Kasumi-1 (cell line): ENCODE measurements around the gene TEPSIN.
A peak's percentile ranks its signal among the peaks of the same experiment; 100 is the strongest.

Source experiments
- DNase-seq, 2 experiments: peaks; one replicate each; lab custom pipeline; 2025; lab: John Stamatoyannopoulos, UW

TEPSIN gene

GRCh38 chr17:81267390-81268067 lies 28.7 kb upstream of the TEPSIN start:
- peak in 1 of 2 experiments; percentile 29 for DNase-seq

- DNase-seq = no peak
Observed at GRCh38 chr17:81265576-81265975, 26.7 kb upstream of the TEPSIN start.

GRCh38 chr17:81264640-81265039 lies 25.8 kb upstream of the TEPSIN start:
- no peak for DNase-seq

- no peak for DNase-seq
Observed at GRCh38 chr17:81263371-81264181, 24.7 kb upstream of the TEPSIN start.

GRCh38 chr17:81261582-81262336 lies 22.9 kb upstream of the TEPSIN start:
- no peak for DNase-seq

GRCh38 chr17:81261096-81261495 lies 22.2 kb upstream of the TEPSIN start:
- no peak for DNase-seq

- DNase-seq = no peak
Observed at GRCh38 chr17:81260641-81261040, 21.8 kb upstream of the TEPSIN start.

- no peak for DNase-seq
Observed at GRCh38 chr17:81260171-81260570, 21.3 kb upstream of the TEPSIN start.

GRCh38 chr17:81259058-81259605 lies 20.3 kb upstream of the TEPSIN start:
- DNase-seq = no peak

GRCh38 chr17:81258292-81258691 lies 19.4 kb upstream of the TEPSIN start:
- no peak for DNase-seq

- no peak for DNase-seq
Observed at GRCh38 chr17:81257533-81257932, 18.7 kb upstream of the TEPSIN start.

- no peak for DNase-seq
Observed at GRCh38 chr17:81256616-81257015, 17.8 kb upstream of the TEPSIN start.

GRCh38 chr17:81254955-81255717 lies 16.3 kb upstream of the TEPSIN start:
- peak; percentile 91 for DNase-seq

- peak; percentile 60 to 73 for DNase-seq
Observed at GRCh38 chr17:81253358-81254131, 14.7 kb upstream of the TEPSIN start.

GRCh38 chr17:81252987-81253329 lies 14.1 kb upstream of the TEPSIN start:
- DNase-seq = no peak

GRCh38 chr17:81252326-81252986 lies 13.6 kb upstream of the TEPSIN start:
- no peak for DNase-seq

- DNase-seq = no peak
Observed at GRCh38 chr17:81251709-81252301, 12.9 kb upstream of the TEPSIN start.

GRCh38 chr17:81251094-81251708 lies 12.3 kb upstream of the TEPSIN start:
- no peak for DNase-seq

GRCh38 chr17:81250286-81251093 lies 11.6 kb upstream of the TEPSIN start:
- DNase-seq = no peak
